Cardiac atrium fibroblast (primary cell): ENCODE data around the gene ZNF839. TPM values are rescaled to one million over a fixed set of nuclear protein-coding genes. Genes with fewer than 3 reads are reported as not detected.

Experiments used
- total RNA-seq: library from RNA; depleted of rRNA; stranded (reverse); fragments of >200 nt; gene quantifications from 2 replicates; pipeline ENCODE4 v1.2.3, GENCODE V29; 2015

The ZNF839 gene
- 6.0 and 9.4 TPM in 2 replicates for total RNA-seq

GRCh38 chr14:102319351-102320032 is at the start of gene ZNF839:
Gene ZNF839, plus strand, starts transcription at chr14:102319746. Its CDS starts 20 bp downstream, at chr14:102319766.

DNA sequence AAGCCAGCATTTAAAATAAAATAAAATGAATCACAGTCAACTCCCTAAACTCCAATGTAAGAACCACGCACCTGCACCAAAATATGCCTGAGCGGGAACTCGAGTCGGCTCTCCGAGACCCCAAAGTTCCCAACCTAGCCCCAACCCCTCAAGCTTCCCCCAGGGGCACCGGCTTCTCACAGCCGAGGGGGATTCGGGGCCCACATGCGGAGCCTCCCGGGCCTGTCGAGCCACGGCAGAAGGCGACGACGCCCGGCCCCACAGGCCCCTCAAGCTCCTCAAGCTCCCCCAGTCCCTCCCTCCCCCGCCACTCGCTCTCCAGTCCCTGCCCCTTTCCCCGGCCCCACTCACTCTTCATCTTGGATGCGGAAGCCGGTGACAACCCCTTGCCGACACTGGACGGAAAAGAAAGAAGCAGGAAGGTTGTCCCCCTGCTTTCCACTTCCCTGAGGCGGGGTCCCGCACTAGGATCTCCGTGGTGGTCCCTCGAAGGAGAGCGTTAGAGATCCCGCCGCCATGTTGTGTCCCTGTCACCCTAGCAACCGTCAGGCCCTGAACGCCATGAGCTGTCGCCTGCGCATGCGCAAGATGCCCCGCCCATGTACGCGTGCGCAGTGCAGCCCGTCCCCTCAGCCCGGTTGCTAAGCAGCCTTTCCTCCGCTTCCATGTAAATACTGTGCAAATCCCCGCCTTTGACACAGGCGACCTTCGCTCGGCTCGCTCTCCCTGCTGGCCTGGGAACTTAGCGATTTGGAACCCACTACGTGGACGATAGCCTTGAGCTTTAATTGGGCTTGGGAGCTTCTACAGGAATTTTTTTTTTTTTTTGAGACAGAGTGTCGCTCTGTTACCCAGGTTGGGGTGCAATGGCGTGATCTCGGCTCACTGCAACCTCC is 14.7 kb upstream of the ZNF839 start, which contains the start of gene MOK:
Gene MOK (minus strand): TSS at position 554 of the 896 bp plus-strand sequence. CDS start 196 bp downstream, at position 358.

DNA sequence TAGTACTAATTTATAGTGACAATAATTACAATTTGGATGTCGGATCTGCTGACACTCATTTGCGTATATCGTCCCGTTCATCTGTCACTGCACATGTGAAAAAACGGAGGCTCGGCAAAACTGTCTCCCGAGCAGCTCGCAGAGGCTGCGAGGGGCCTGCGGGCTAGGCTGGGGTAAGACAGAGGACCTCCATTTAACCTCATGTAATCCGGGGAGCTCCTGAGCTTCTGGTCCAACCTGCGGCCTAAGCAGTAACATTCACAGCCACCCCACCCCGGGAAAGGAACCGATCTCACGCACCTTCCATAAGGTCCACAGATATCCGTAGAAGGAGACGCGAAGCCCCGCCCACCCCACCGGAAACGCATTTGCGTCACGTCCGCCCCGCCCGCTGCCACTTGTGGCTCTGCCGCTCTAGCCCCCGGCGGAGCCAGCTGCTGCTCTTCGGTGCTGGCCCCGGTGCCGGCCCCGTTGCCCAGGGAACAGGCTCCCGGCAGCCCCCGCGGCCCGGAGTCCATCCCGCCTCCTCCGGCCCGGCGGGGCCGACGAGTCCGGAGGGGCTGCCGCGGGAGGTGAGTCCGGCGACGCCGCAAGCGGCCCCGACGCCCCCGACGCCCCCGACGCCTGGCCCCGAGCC is 43.1 kb downstream of the ZNF839 start, which contains the start of the genes CINP and TECPR2:
Gene CINP (minus strand): TSS at position 346 of the 637 bp plus-strand sequence. CDS start 39 bp downstream, at position 307.
Gene TECPR2 (plus strand): TSS at position 397 of the 637 bp plus-strand sequence. CDS start 13,781 bp downstream, outside the sequence.

Other genes starting within 250 kb of the ZNF839 start
- gene HSP90AA1, start 232.7 kb upstream of the ZNF839 start, total RNA-seq = 227 and 360 TPM in 2 replicates
- 14.4 and 18.4 TPM in 2 replicates for gene WDR20, start 179.8 kb upstream of the ZNF839 start, total RNA-seq
- gene MOK, start 14.6 kb upstream of the ZNF839 start, total RNA-seq = 20.6 and 27.2 TPM in 2 replicates
- 48.4 and 57.2 TPM in 2 replicates for gene CINP, start 43.1 kb downstream of the ZNF839 start, total RNA-seq
- gene TECPR2, start 43.2 kb downstream of the ZNF839 start, total RNA-seq = 12.6 and 21.7 TPM in 2 replicates
- gene ANKRD9, start 190.0 kb downstream of the ZNF839 start, total RNA-seq = 1.4 and 7.1 TPM in 2 replicates